Large intestine (tissue), 3 donors: ENCODE results near the gene LETMD1. TPM values are rescaled to one million over a fixed set of nuclear protein-coding genes. Genes with fewer than 3 reads are reported as not detected.

Experiments used
- DNase-seq, 2 donors: peaks; one replicate each; pipeline versions ENCODE4 v3.0.0 to v3.0.0-alpha.2; 2013
- H3K27ac ChIP-seq: one replicate; pipeline ENCODE4 v1.5.1; 2013; ENCODE audit warnings: low read length
- H3K27me3 ChIP-seq: 2 replicates; pipeline ENCODE4 v1.6.1; 2013; ENCODE audit warnings: low read length; ENCODE audit not compliant: control insufficient read depth, insufficient read depth
- H3K36me3 ChIP-seq: 2 replicates; pipeline ENCODE4 v1.6.1; 2013; ENCODE audit warnings: low read length; ENCODE audit not compliant: control insufficient read depth, insufficient read depth
- H3K4me1 ChIP-seq: one replicate; pipeline ENCODE4 v1.6.1; 2013; ENCODE audit warnings: low read length; ENCODE audit not compliant: control insufficient read depth, insufficient read depth
- H3K4me3 ChIP-seq: one replicate; pipeline ENCODE4 v1.5.1; 2013; ENCODE audit warnings: low read length
- H3K9me3 ChIP-seq: one replicate; pipeline ENCODE4 v1.6.1; 2013; ENCODE audit warnings: mild to moderate bottlenecking, low read depth, low read length, moderate library complexity; ENCODE audit not compliant: control insufficient read depth
- WGBS: methylation state at CpG from one replicate; pipeline ENCODE4 v1.1.5; 2013; ENCODE audit warnings: low lambda C conversion rate; ENCODE audit not compliant: insufficient coverage; 5-methylcytosine and 5-hydroxymethylcytosine counted together
- polyA plus RNA-seq: library from polyadenylated mRNA; unstranded; fragments of 120-200 nt; gene quantifications from one replicate; pipeline ENCODE4 v1.2.1, GENCODE V29; 2013

LETMD1 gene
- polyA plus RNA-seq, 1 donor: 180 TPM

GRCh38 chr12:51036279-51036678, 11.8 kb upstream of the LETMD1 start:
- peaks cover 4% of the 10 kb centered on the region for H3K4me1 ChIP-seq
- no peak overlapping the region for H3K4me3 ChIP-seq
- 40% methylated on average over 1 of the region's 3 CpGs for WGBS
- H3K9me3 ChIP-seq: no peaks in the 10 kb centered on the region
- H3K27ac ChIP-seq: peak overlapping the region; percentile 51
- DNase-seq: peak; percentile 57 to 83
- no peaks in the 10 kb centered on the region for H3K36me3 ChIP-seq
- no peaks in the 10 kb centered on the region for H3K27me3 ChIP-seq

GRCh38 chr12:51048661-51049251, 629 bp downstream of the LETMD1 start:
- peaks cover 14% of the 10 kb centered on the region for H3K36me3 ChIP-seq
- no peaks in the 10 kb centered on the region for H3K4me1 ChIP-seq
- peak in 1 of 2 donors; percentile 44 for DNase-seq
- 26% methylated on average over 6 of the region's 14 CpGs for WGBS
- no peaks in the 10 kb centered on the region for H3K9me3 ChIP-seq
- no peaks in the 10 kb centered on the region for H3K27me3 ChIP-seq
- peak overlapping the region; percentile 68 for H3K4me3 ChIP-seq
- peak overlapping the region; percentile 90 for H3K27ac ChIP-seq

GRCh38 chr12:51049525-51049924, 1.4 kb downstream of the LETMD1 start:
- Histone ChIP-seq H3K27ac (peak overlapping the region; percentile 4), H3K27me3 (no peaks in the 10 kb centered on the region), H3K9me3 (no peaks in the 10 kb centered on the region), H3K36me3 (peaks cover 20% of the 10 kb centered on the region), H3K4me1 (no peaks in the 10 kb centered on the region), H3K4me3 (peak overlapping the region; percentile 68)
- no CpG with 5 or more reads among the region's 3 CpGs for whole genome bisulfite sequencing
- DNase-seq: no peak

- H3K36me3 ChIP-seq: peaks cover 42% of the 10 kb centered on the region
Observed at GRCh38 chr12:51051787-51052186, 3.7 kb downstream of the LETMD1 start.

GRCh38 chr12:51055060-51055459, 6.9 kb downstream of the LETMD1 start:
- WGBS: no CpG with 5 or more reads among the region's 2 CpGs
- H3K9me3 ChIP-seq: no peaks in the 10 kb centered on the region
- H3K4me3 ChIP-seq: no peak overlapping the region
- peaks cover 71% of the 10 kb centered on the region for H3K36me3 ChIP-seq
- no peaks in the 10 kb centered on the region for H3K4me1 ChIP-seq
- DNase-seq: no peak
- no peak overlapping the region for H3K27ac ChIP-seq
- no peaks in the 10 kb centered on the region for H3K27me3 ChIP-seq

More at GRCh38 chr12:51051787-51052186, 3.7 kb downstream of the LETMD1 start:
- no peak overlapping the region for H3K27ac ChIP-seq
- no peak for DNase-seq
- no peaks in the 10 kb centered on the region for H3K9me3 ChIP-seq
- H3K4me1 ChIP-seq: no peaks in the 10 kb centered on the region
- 100% methylated on average over 1 of the region's 4 CpGs for WGBS
- H3K27me3 ChIP-seq: no peaks in the 10 kb centered on the region
- no peak overlapping the region for H3K4me3 ChIP-seq

GRCh38 chr12:51056242-51056641, 8.1 kb downstream of the LETMD1 start:
- WGBS: no CpG with 5 or more reads among the region's 5 CpGs
- H3K27ac ChIP-seq: no peak overlapping the region

GRCh38 chr12:51059086-51059485, 11.0 kb downstream of the LETMD1 start:
- peaks cover 80% of the 10 kb centered on the region for H3K36me3 ChIP-seq
- no peaks in the 10 kb centered on the region for H3K4me1 ChIP-seq
- no peak for DNase-seq
- no CpG with 5 or more reads among the region's 7 CpGs for WGBS
- no peaks in the 10 kb centered on the region for H3K27me3 ChIP-seq
- no peak overlapping the region for H3K4me3 ChIP-seq
- no peak overlapping the region for H3K27ac ChIP-seq
- H3K9me3 ChIP-seq: no peaks in the 10 kb centered on the region

More at GRCh38 chr12:51056242-51056641, 8.1 kb downstream of the LETMD1 start:
- Histone ChIP-seq H3K4me1 (no peaks in the 10 kb centered on the region), H3K9me3 (no peaks in the 10 kb centered on the region), H3K36me3 (peaks cover 75% of the 10 kb centered on the region), H3K27me3 (no peaks in the 10 kb centered on the region), H3K4me3 (no peak overlapping the region)
- DNase-seq: no peak

GRCh38 chr12:51062631-51063397, 14.7 kb downstream of the LETMD1 start:
- Histone ChIP-seq H3K27me3 (no peaks in the 10 kb centered on the region), H3K4me3 (no peak overlapping the region), H3K36me3 (peaks cover 74% of the 10 kb centered on the region), H3K9me3 (no peaks in the 10 kb centered on the region), H3K4me1 (no peaks in the 10 kb centered on the region), H3K27ac (no peak overlapping the region)
- 100% methylated on average over 1 of the region's 9 CpGs for WGBS
- no peak for DNase-seq

GRCh38 chr12:51065530-51065929, 17.4 kb downstream of the LETMD1 start:
- WGBS: no CpG with 5 or more reads among the region's 5 CpGs
- no peak overlapping the region for H3K4me3 ChIP-seq
- no peaks in the 10 kb centered on the region for H3K27me3 ChIP-seq
- H3K27ac ChIP-seq: no peak overlapping the region
- no peaks in the 10 kb centered on the region for H3K9me3 ChIP-seq
- H3K4me1 ChIP-seq: no peaks in the 10 kb centered on the region
- DNase-seq: peak in 1 of 2 donors; percentile 46
- H3K36me3 ChIP-seq: peaks cover 56% of the 10 kb centered on the region

GRCh38 chr12:51067229-51067628, 19.1 kb downstream of the LETMD1 start:
- no peaks in the 10 kb centered on the region for H3K4me1 ChIP-seq
- H3K27me3 ChIP-seq: no peaks in the 10 kb centered on the region
- no peak overlapping the region for H3K27ac ChIP-seq
- peaks cover 60% of the 10 kb centered on the region for H3K36me3 ChIP-seq
- no peak for DNase-seq
- H3K4me3 ChIP-seq: no peak overlapping the region
- no CpG with 5 or more reads among the region's 4 CpGs for WGBS
- H3K9me3 ChIP-seq: no peaks in the 10 kb centered on the region
